M059J (cell line): ENCODE data around the gene YY1. TPM values are rescaled to one million over a fixed set of nuclear protein-coding genes. Genes with fewer than 3 reads are reported as not detected.
A peak's percentile ranks its signal among the peaks of the same experiment; 100 is the strongest.
"Not testable (repeated sequence)": the region's sequence is repeated elsewhere in the genome, so short reads cannot be mapped to it uniquely, and the experiment has no call there.

ENCODE experiments used
- DNase-seq: peaks from one replicate; pipeline ENCODE4 v3.0.0-alpha.2; 2012; ENCODE audit warnings: low read depth
- total RNA-seq: library from RNA; depleted of rRNA; stranded (reverse); fragments of >200 nt; shearing (Covaris generic); gene quantifications from 2 replicates; pipeline ENCODE4 v1.2.3, GENCODE V29; 2014

YY1 gene
- total RNA-seq, 1 experiment from 2014 or later = 39.5 TPM

- DNase-seq = peak; percentile 46
These were observed 24.8 kb upstream of the YY1 start for GRCh38 chr14:100213956-100214769.

- no peak for DNase-seq
These were observed 24.2 kb upstream of the YY1 start for GRCh38 chr14:100214770-100215083.

DNA sequence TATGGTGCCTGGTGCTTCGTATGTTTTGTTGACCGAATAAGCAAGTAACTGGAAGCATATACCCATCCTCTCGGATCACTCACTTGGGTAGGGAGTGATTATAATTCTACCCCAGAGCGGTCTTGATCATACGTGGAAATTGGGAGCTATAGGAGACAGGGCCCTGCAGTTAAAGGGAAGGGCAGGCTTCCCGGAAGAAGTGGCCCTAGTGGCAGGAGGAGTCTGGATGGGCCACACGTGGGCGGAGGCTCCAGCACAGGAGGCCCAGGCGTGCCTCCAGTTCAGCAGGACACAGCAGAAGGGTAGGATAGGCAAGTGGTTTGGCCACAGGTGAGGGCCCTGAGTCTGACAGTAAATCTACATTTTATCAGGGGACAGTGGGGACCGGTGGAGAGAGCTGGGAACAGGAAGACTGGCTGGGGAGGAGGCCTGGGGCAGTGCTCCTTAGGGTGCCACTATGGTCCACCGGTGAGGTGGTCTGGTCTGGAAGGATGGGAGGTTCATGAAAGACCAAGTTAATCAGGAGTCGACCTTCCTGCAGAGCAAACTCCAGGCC lies 23.5 kb upstream of the YY1 start:
- no peak for DNase-seq

GRCh38 chr14:100219126-100219785 lies 19.7 kb upstream of the YY1 start:
- no peak for DNase-seq

GRCh38 chr14:100221533-100222223 lies 17.3 kb upstream of the YY1 start:
- DNase-seq = no peak

GRCh38 chr14:100222224-100223093 lies 16.5 kb upstream of the YY1 start:
- DNase-seq = no peak

DNA sequence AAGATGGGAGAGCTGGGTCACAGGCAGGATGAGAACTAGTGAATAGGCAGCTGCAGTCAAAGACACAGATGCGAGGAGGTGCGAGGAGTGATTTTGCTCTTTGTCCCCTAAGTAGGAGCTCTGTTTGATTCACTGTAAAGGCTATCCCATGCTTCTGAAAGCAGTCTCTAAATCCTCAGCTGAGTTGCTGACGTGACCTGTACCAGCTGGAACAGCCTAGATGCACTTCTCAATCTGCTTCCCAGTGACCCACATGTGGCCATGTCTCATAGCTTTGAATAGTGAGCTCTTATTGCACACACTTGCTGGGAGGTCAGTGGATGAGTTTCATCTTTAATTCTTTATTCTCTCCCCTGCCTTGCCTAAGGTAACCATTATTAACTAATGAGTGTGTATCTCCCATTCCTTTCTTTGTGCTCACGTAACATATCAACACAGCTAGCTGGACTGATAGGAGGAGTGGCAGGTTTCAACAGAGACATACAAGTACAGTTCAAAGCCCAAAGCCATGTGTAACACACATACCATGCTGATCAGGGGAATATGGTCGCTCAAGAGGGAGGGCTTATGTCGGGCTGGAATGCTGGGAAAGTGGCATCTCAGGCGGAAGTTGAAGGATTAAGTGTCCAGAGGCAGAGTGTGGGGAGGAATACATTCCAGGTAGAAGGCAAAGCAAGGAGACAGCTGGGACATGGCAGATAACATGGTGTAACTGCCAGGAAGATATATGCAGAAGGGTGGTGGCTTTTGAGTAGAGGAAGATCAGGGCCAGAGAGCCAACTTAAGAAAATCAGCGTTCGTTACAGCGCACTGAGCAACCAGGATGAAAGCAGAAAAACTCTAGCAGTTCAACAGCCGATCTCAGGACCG lies 15.4 kb upstream of the YY1 start:
- DNase-seq = no peak

GRCh38 chr14:100224229-100224866 lies 14.6 kb upstream of the YY1 start:
- DNase-seq = no peak

DNA sequence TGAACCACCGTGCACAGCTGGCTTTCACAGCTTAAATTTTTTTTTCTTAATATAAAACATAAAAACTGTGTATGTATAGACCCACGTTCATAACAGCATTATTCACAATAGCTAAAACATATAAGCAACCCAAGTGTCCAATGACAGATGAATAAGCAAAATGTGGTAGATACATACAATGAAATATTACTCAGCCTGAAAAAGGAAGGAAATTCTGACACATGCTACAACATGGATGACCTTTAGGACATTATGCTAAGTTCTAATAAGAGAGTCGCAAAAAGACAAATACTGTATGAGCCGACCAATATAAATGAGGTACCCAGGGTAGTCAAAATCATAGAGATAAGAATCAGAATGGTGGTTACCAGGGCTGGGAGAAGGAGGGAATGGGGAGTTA lies 13.8 kb upstream of the YY1 start:
- no peak for DNase-seq

DNA sequence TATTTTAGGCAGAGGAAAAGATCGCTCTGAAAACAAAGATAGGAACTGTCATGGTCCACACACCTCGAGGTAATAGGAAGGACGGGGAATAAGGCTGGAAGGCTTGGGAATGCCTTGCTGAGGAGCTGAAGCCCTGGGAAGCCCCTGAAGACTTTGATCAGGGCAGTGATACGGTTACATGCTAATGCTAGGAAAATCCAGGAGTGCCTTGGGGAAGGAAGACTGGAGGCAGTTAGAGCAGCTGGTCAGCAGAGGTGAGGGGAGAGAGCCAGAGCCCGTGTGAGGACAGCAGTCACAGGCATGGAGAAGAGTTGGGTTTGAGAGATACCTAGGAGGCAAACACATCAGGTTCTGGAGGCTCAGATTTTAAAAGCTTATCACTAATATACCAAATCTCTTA lies 8.6 kb upstream of the YY1 start:
- DNase-seq = no peak

- no peak for DNase-seq
These were observed 4.4 kb upstream of the YY1 start for GRCh38 chr14:100234511-100234910.

GRCh38 chr14:100236271-100236818 lies 2.6 kb upstream of the YY1 start:
- not testable (repeated sequence) for DNase-seq

- no peak for DNase-seq
These were observed 2.1 kb upstream of the YY1 start for GRCh38 chr14:100236881-100237280.

GRCh38 chr14:100237735-100238418 lies 1.1 kb upstream of the YY1 start:
- DNase-seq = peak; percentile 56

DNA sequence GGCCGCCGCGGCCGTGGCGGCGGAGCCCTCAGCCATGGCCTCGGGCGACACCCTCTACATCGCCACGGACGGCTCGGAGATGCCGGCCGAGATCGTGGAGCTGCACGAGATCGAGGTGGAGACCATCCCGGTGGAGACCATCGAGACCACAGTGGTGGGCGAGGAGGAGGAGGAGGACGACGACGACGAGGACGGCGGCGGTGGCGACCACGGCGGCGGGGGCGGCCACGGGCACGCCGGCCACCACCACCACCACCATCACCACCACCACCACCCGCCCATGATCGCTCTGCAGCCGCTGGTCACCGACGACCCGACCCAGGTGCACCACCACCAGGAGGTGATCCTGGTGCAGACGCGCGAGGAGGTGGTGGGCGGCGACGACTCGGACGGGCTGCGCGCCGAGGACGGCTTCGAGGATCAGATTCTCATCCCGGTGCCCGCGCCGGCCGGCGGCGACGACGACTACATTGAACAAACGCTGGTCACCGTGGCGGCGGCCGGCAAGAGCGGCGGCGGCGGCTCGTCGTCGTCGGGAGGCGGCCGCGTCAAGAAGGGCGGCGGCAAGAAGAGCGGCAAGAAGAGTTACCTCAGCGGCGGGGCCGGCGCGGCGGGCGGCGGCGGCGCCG lies 381 bp downstream of the YY1 start:
- DNase-seq = no peak

GRCh38 chr14:100239840-100240667 lies 1.1 kb downstream of the YY1 start:
- DNase-seq = peak; percentile 87

GRCh38 chr14:100240668-100241032 lies 1.7 kb downstream of the YY1 start:
- no peak for DNase-seq

GRCh38 chr14:100241279-100241678 lies 2.3 kb downstream of the YY1 start:
- DNase-seq = no peak
